HG03439 (cell line): ENCODE data around the gene WDR90.

ENCODE experiments used
- ATAC-seq: cut with Tn5 transposase; IDR thresholded peaks from one replicate; pipeline ENCODE4 v1.9.1; 2021; ENCODE audit warnings: mild to moderate bottlenecking, moderate library complexity; ENCODE audit not compliant: unreplicated experiment

Gene WDR90

DNA sequence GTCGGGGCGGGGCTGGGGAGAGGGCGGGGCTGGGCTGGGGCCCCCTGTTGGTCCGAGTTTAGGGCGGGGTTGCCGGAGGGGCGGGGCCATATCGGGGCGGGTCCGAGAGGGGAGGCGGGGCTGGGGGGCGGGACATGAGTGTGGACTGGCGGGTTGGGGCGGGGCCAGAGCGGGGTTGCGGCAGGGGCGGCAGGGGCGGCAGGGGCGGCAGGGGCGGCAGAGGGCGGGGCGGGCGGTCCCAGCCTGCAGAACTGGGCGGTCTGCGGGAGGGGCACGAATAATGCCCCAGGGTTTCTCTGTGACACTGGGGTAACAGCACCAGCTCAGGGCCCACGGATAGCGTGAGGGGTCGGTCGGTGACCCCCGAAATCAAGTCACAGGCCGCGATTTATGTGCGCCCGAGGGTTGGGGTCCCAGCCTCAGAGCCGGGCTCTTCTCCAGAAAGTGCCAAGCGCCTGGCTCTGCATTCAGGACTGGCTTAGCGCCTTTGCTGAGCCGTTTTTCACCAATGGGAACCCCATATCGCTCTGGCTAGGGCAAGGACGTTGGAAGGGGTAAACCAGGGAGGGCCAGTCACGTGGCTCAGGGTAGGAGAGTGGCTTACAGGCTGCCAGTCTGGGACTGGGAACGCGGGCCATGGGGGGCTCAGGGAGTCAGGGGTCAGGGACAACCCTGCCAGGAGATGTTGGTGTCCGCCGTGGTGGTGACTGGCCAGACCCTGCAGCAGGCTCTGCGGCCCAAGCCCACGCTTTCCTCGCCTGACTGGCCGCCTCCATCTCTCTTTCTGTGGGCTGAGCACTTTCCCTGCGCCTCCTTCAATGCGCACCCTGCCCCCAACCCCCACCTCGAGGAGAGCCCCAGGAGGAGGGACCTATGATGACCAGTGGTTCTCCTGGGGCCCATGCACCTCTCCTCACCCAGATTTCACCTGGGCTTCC lies 11.8 kb upstream of the WDR90 start:
- no peak for ATAC-seq

DNA sequence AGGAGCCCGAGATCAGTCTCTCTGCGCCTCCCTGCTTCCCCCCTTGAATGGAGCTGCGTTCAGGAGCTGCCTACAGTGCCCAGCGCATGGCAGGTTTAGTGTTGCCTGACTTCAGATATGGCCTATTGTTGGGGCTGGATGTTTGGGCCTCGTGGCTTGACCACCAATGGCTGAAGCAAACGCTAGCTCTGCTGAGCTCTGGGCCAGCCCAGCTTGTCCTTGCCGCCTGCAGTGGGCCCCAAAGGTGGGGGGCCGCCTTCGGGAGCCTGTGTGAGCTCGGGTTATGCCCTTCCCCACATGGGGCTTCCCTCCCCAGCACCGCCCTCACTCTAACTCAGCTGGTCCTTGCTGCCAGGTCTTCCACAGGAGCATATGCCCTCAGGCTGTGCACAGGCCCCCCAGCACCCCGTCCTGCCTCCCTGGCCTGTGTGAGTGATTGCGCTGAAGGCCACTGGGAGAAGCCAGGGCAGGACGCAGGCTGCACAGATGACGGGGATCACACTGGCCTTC lies 11.1 kb upstream of the WDR90 start:
- ATAC-seq = no peak

DNA sequence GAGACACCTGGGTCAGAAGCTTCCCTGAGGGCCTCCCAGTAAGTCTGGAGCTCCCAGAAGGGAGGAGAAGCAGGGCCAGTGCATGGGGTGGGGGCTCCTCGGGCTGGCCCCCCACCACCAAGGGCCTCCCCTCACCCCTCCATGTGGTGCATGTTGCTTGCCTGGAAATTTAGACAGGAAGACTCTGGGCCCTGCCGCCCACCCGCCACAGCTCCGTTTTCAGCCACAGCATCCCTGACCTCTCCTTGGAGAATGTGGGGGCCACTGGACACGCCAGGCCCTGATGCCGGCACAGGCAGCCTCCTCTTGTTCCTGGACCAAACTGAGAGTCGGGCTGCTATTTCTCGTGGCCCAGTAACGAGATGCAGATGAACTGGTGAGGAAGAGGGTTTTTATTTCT lies 10.3 kb upstream of the WDR90 start:
- no peak for ATAC-seq

DNA sequence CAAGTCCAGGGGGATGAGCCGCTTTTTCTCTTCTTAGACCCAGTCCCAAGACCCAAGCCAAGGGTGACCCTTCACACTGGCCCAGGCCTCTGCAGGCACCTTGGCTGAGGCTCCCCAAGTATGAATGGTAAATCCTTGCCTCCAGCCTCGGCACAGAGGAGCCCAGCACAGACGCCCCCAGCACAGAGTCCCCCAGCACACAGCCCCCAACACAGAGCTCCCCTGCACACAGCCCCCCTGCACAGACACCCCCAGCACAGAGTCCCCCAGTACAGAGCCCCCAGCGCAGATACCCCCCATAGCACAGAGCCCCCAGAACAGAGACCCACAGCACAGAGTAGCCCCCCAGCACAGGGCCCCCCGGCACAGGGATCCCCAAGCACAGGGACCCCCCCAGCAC lies 8.6 kb upstream of the WDR90 start:
- ATAC-seq = no peak

DNA sequence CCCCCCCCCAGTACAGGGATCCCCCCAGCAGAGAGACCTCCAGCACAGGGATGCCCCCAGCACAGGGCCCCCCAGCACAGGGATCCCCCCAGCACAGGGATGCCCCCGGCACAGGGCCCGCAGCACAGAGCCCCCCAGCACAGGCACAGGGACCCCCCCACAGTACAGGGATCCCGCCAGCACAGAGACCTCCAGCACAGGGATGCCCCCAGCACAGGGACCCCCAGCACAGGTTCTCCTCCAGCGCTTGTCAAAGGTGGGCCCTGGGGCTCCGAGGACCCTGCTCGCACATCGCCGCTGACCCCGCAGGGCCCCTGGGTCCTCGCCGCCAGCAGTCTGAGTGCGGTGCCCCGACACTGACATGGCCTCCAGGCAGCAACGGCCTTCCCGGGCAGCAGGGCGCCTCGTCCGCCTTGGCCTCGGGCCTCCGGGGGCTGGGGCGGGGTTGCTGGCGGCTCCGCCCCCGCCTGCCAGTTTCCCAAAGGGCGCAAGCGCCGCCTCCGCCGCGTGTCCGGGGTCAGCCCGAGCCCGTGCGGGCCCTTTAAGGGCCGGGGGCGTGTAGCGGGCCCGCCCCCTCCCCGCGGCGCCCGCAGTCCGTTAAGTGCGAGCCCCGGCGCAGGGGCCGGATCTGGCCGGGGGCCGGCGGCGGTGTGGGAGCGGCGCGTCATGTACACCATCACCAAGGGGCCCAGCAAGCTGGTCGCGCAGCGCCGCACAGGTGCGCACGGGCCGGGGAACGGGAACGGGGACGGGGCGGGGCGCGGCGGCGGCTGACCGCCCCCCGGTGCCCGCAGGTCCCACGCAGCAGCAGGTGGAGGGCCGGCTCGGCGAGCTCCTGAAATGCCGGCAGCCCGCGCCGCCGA lies 7.6 kb upstream of the WDR90 start, which contains the start of gene MCRIP2:
Gene MCRIP2, plus strand, starts transcription at position 503 of the 863 bp plus-strand sequence. Its CDS starts 164 bp downstream, at position 667.
- ATAC-seq = peak; percentile 44

DNA sequence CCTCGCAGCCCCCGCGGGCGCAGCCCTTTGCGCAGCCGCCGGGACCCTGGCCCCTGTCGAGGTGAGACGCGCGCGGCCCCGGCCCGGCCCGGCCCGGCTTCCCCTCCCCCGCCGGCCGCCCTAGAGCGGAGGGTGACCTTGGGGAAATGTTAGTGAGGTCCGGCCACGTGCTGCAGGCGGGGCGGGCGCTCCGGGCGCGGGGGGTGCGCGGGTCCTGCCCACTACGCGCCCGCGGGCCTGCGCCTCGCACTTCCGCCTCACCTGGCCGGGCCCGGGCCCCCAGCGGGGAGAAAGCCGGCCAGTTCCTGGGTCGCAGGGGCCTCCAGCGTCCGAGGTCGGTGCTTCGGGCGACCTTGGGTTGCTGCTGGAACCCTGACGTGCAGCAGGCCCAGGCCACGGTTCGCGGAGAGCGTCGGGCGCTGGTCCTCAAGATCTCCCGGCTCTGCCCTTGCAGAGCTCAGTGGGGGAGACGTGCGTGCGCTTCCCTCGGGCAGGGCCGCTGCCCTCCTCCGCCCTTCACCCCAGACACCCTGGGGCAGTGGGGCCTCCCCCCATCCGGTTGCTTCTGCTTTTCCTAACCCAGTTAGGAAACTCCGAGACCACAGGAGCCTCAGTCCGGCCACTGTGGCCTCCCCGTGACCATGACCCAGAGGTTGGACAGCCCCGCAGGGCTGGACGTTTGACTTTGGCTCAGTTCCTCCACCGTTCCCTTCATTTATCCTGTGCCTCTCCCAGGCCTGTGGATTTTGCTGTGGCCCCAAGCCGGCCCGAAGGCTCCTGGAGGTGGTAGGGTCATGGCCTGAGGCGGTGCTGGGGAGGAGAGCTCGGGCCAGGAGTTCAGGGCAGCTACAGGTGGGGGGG lies 6.7 kb upstream of the WDR90 start:
- ATAC-seq = peak; percentile 37

DNA sequence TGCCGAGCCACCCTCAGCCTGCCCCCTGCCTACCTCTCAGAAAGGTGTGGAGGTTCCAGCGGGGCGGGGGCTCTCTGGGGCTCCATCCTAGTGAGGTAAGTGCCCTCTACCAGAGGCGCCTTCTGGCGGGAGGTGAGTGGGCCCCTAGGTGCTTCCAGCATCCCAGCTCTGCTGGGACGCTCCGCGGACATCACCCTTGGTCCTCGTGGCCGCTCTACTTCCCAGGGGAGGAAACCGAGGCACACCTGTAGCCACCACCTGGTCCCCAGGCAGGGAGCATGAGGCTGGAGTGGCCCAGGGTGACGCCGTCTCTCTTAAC lies 6.2 kb upstream of the WDR90 start:
- ATAC-seq = no peak

DNA sequence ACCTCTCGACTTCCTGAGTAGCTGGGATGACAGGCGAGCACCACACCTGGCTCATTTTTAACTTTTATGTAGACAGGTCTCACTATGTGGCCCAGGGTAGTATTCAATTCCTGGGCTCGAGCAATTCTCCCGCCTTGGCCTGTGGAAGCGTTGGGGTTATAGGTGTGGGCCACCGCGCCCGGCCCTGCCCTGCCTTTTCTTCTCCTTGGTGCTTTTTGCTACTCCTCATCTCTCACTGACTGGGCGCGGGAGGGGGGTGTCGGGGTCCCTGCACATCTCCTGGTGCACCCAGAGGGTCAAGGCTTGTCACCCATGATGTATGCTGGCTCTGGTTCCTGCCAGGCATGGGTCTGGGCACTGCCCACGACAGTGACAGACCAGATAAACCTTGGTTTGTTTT lies 4.6 kb upstream of the WDR90 start:
- ATAC-seq = no peak

DNA sequence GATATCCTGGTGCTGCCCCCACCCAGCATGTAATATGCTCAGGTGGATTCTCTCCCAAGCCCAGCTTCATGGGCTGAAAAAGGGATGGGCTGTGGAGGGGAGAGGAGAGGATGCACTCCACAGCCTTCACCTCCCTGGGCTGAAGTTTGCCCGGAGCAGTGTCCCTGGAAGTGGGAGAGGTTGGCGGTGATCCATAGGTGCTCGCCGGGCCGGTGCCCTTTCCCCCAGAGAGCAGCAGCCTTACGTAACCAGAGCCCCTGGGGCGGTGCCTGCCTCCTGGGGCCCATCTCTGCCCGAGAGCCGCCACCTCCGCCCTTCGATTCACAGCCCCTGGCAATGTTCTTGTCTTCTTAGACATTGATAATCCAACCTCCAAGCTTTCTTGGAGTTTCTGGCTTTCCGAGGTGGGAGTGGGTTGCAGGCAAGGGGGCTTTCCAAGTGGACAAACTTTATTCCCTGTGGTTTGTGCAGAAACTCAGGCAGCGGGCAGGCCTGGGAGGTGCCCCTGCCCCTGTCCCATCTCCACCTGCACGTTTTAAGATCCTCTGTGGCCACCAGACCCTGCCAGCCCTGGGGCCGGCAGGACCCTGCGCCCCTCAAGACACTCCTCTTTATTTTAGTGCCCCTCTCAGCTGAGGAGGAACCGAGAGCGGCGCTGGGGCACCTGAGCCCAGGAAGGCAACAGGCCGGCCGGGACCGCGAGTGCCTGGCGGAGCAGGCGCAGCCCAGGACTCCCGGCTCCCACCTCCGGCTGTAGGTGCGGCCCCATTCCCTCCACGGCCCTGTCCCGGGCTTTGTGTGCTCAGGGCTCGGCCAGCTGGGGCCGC lies 3.1 kb upstream of the WDR90 start:
- ATAC-seq = no peak

DNA sequence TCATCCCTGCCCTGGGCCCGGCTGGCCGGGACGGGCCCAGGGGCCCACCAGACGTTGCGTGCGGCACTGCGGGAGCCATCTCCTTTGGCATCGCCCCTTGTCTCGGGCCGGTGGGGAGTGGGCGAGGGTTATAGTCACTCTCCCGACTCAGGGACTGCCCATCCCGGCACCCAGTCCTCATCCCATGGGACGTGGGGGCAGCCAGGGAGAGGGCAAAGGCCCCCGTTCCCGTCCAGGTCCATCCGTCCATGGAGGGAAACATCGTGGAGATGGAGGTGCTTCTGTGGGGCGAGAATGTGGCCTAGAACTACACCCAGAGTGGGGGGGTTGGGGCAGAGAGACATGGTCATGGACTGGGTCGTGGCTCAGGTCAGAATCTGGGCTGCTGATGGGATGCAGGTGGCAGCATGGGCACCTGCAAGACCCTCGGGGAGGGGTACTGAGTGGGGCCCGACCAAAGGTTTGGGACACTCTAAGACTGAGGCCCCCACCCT lies 2.4 kb upstream of the WDR90 start:
- ATAC-seq = no peak

DNA sequence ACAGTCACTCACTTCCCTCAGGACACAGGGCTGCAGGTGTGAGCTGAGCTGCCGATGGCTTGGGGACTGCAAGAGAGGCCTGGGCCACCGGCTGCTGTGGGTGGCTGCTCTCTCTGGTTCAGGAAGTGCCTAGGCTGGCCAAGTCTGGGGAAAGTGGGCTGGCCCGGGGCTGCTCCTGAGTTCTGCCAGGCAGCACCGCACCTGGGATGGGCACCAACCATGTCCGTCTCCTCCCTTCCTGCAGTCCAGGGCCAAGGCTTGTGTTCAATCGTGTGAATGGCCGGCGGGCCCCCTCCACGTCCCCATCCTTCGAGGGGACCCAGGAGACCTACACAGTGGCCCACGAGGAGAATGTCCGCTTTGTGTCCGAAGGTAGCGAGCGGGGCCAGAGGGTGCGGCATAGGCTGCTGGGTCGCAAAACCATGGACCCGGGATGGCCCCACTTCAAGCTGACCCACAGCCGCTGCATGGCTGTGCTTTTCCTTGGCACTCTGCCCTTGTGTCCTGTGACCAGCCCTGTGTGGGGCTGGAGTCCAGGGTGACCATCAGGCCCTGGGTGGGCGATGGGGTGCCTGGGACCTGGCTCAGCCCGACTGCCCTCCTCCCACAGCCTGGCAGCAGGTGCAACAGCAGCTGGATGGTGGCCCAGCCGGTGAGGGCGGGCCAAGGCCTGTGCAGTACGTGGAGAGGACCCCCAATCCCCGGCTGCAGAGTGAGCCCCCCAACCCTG lies 1.8 kb upstream of the WDR90 start:
- ATAC-seq = no peak

DNA sequence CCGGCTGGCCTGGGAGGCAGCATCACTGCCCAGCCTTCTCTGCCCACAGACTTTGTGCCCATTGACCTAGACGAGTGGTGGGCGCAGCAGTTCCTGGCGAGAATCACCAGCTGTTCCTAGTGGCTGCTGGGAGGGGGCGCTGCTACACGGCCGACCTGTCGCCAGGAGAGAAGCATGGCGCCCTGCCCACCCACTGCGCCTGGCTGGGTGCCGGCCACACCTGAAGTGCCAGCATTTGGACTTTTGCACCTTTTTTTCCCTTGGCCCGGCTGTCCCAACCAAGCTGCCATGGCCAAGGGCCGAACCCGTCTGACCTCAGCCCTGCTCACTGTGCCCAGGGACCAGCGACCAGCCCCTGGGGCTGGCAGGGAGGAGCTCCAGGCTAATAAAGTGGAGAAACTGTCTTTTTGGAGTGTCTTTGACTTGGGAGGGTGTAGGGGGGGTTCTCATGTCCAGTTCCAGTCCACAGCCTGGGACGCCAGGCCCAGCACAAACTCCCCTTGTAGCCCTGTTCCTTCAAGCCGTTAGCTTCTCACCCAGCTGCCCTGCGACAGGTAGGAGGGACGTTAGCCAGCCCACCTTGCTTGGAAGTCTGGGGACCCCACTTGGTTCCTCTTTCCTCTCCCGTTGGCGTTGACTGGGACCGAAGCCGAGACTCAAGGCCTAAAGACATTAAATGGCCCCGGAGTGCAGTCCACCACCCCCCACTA lies 939 bp upstream of the WDR90 start:
- no peak for ATAC-seq

DNA sequence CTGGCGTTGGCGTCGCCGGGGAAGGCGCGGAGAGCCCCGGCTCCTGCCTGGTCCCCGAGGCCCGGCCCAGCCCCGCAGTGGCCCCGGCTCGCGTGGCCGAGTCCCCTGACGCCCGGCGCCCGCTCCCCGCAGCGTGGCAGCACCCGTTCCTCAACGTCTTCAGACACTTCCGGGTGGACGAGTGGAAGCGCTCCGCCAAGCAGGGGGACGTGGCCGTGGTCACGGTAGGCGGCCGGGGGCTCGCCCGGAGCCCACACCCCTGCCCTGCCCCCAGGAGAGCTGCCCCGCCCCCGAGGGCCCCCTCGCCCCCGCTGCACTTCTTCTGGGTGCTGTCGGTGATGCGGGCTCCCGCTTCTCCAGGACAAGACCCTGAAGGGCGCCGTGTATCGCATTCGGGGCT lies 466 bp downstream of the WDR90 start:
- peak; percentile 9 for ATAC-seq

DNA sequence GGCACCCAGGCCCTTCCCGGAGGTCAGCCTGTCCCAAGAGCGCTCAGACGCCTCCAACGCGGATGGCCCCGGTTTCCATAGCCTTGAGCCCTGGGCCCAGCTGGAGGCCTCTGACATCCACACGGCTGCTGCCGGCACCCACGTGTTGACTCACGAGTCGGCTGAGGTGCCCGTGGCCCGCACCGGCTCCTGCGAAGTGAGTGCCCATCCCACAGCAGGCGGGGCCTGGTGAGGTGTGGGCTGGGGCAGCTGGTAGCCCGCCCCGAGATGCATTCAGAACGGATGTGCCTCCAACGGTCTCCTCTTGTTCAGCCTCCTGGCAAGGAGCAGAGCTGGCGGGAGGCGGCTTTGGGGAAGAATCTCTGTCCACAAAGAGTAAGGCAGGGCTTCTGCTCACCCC lies 2.7 kb downstream of the WDR90 start:
- no peak for ATAC-seq

DNA sequence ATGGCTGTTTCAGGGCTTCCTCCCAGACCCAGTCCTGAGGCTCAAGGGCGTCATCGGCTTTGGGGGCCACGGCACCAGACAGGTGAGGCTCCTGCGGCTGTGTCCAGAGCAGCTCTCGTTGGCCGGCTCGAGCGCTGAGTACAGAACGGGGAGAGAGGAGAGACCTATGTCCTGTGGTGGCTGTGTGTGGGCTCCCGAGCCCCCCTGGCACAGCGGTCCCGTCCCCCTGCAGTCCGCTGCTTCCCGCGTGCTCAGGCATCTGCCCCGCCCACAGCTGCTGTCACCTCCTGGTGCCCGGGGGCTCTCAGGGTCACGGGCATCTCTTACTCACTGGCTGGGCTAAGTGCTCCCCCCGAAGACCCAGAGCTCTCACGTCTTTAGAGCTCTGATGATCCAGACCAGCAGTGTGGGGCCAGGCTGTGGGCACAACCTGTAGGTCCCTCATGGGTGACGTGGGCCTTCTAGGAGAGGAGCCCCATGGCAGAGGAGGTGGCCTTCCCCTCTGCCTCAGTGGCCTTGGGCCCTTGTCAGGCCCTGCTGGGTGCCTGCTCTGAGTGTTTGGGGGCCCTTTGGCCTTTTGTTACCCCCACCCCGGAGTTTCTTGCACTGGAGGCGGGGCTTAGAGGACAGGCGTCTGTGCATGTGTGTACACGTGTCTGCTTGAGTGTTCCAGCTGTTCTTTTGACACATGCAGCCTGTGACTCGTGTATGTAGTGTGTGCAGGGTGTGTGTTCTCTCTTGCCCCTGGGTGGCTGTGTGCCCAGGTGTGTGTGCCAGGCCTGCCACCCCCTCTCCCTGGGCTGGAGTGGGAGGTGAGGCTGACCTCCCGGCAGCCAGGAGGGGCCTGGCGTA lies 3.5 kb downstream of the WDR90 start:
- ATAC-seq = no peak

DNA sequence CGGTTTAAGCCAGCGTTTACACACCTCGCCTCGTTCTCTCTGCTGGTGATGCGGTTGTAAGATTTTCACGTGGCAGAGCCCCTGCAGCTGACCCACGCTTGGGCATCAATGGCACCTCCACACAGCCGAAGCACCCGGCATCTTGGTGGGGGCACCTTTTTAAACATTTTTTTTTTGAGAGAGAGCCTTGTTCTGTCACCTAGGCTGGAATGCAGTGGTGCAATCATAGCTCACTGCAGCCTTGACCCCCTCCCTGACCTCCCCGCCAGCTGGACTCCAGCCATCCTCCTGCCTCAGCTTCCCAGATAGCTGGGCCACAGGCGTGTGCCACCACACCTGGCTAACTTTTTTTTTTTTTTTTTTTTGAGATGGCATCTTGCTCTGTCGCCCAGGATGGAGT lies 4.9 kb downstream of the WDR90 start:
- no peak for ATAC-seq

DNA sequence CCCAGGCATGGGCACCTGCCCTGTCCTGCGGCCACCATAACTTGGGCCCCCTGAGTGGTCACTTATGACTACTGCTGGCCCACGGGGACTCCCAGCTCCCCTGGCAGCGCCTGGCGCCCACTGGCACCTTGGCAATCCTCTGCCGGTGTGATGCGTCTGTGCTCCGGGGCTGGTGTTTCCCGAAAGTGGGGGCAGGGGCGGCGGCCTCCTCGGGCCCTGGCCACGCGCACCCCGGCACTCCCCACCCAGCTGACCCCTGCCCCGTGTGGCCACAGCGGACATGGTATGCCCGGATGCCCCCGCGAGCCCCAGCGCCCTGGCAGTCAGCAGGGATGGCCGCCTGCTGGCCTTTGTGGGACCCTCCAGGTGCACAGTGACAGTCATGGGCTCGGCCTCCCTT lies 8.3 kb downstream of the WDR90 start:
- ATAC-seq = no peak
